ENCODE results near the gene NFIA.

NFIA gene

DNA sequence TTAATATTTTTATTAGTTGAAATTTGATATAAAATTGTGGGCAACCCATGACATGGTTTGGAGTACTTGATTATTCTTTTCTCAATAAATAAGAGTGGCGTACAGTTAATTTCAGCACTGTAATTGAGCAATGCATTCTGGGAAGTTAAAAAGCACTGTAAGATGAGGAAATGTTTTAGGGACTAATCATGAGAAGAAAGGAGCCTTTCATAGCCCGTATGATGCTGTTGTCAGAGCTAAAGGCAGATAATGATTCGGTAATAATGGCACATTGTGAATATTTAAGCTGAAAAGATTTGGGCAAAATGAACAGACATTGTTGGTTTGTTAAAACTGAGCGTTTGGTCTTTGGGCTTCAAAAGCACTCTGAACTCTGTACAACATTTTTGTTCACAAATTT, 139.3 kb downstream of the NFIA start:
- no peak for DNase-seq (ENCODE audit: low read depth, low spot score)
- no peaks in the 10 kb centered on the region for H3K4me1 ChIP-seq (ENCODE audit: control insufficient read depth, insufficient read depth, low read length)
- H3K4me3 ChIP-seq (ENCODE audit: low read length): no peak overlapping the region
- H3K27me3 ChIP-seq (ENCODE audit: control insufficient read depth, insufficient read depth, low read length): no peaks in the 10 kb centered on the region
- no peak overlapping the region for H3K27ac ChIP-seq (ENCODE audit: low read length)
- no CpG with 5 or more reads among the region's 4 CpGs for WGBS (ENCODE audit: insufficient coverage, insufficient read length)
- no peaks in the 10 kb centered on the region for H3K9me3 ChIP-seq (ENCODE audit: control insufficient read depth, insufficient read depth, low read length)
- no peaks in the 10 kb centered on the region for H3K36me3 ChIP-seq (ENCODE audit: control insufficient read depth, insufficient read depth, low read length)

DNA sequence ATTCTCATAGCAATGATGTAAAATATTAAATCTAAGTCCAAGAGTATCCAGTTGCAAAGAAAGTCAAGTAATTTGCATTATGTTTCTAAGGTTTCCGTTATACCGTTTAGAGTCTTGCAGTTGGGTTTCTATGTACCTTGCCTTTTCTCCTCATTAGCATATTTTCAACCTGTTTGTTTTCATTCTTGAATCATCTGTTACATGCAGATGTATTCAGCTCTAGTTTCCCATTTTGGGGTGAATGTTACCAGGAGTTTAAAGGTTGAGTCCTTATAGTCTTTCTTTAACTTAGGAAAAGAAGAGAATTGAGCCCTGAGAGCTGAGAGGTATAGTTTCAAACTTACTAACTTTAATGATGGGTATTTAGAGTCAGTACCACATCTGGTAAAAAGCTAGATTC, 139.9 kb downstream of the NFIA start:
- Histone ChIP-seq H3K4me3 (ENCODE audit: low read length) (no peak overlapping the region), H3K9me3 (ENCODE audit: control insufficient read depth, insufficient read depth, low read length) (no peaks in the 10 kb centered on the region), H3K4me1 (ENCODE audit: control insufficient read depth, insufficient read depth, low read length) (no peaks in the 10 kb centered on the region), H3K36me3 (ENCODE audit: control insufficient read depth, insufficient read depth, low read length) (no peaks in the 10 kb centered on the region), H3K27me3 (ENCODE audit: control insufficient read depth, insufficient read depth, low read length) (no peaks in the 10 kb centered on the region), H3K27ac (ENCODE audit: low read length) (no peak overlapping the region)
- WGBS (ENCODE audit: insufficient coverage, insufficient read length): no CpG with 5 or more reads among the region's 2 CpGs
- no peak for DNase-seq (ENCODE audit: low read depth, low spot score)

DNA sequence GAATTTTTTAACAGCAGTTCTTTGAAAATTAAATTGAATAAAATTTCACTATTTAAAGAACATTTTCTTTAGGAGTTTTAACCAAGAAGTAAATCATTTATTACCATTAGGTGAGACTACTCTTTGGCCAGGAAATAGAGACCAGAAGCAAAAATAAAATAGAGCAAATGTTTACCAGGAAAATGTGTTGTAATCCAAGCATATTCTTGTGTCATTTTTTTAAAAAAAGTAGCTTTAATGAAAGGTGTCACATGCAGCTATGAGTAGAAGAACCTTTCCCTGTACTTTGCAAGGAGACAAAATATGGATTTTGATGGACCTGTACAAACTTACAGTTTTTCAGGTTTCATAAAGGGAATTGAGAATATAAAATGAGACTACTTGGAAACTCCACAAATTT, 140.8 kb downstream of the NFIA start:
- Histone ChIP-seq H3K27ac (ENCODE audit: low read length) (no peak overlapping the region), H3K36me3 (ENCODE audit: control insufficient read depth, insufficient read depth, low read length) (no peaks in the 10 kb centered on the region), H3K4me1 (ENCODE audit: control insufficient read depth, insufficient read depth, low read length) (no peaks in the 10 kb centered on the region), H3K9me3 (ENCODE audit: control insufficient read depth, insufficient read depth, low read length) (no peaks in the 10 kb centered on the region), H3K27me3 (ENCODE audit: control insufficient read depth, insufficient read depth, low read length) (no peaks in the 10 kb centered on the region), H3K4me3 (ENCODE audit: low read length) (no peak overlapping the region)
- DNase-seq (ENCODE audit: low read depth, low spot score): no peak

DNA sequence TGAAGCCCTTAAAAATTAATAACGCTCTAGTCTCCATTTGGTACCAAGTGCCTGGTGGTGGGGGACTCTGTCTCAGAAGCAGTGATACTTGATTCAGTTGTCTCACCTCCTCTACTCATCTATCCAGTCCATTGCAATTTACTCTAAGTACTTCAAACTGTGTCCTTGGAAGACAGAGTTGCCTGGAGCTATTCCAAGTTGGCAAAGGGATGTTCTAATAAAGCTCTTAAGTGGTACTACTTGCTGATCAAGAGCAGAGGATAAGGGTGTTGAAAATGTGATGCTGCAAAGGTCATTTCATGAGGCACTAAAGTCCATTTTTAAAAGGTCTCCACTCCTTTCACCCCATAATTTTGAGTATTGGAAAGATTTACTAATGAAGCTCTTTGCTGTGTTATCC, 142.2 kb downstream of the NFIA start:
- H3K9me3 ChIP-seq (ENCODE audit: control insufficient read depth, insufficient read depth, low read length): no peaks in the 10 kb centered on the region
- no peak overlapping the region for H3K4me3 ChIP-seq (ENCODE audit: low read length)
- H3K36me3 ChIP-seq (ENCODE audit: control insufficient read depth, insufficient read depth, low read length): no peaks in the 10 kb centered on the region
- no peaks in the 10 kb centered on the region for H3K27me3 ChIP-seq (ENCODE audit: control insufficient read depth, insufficient read depth, low read length)
- no peaks in the 10 kb centered on the region for H3K4me1 ChIP-seq (ENCODE audit: control insufficient read depth, insufficient read depth, low read length)
- WGBS (ENCODE audit: insufficient coverage, insufficient read length): no CpG with 5 or more reads among the region's 1 CpG
- no peak for DNase-seq (ENCODE audit: low read depth, low spot score)
- no peak overlapping the region for H3K27ac ChIP-seq (ENCODE audit: low read length)

DNA sequence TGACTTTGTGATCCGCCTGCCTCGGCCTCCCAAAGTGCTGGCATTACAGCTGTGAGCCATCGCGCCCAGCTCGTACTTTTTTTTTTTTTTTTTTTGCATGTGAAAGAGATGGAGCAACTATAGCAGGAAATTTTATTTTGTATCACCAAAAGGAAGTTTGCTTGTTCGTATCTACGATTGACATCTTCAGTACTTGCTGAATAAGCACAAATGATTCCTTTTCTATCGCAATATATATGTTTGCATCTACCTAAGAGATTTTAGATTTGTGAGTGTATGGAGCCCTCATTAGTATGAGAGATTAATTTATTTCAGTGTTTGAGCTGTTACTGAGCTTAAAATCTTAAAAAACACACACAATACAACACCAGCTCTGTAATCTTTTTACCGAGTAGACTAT, 143.1 kb downstream of the NFIA start:
- Histone ChIP-seq H3K4me3 (ENCODE audit: low read length) (no peak overlapping the region), H3K36me3 (ENCODE audit: control insufficient read depth, insufficient read depth, low read length) (no peaks in the 10 kb centered on the region), H3K9me3 (ENCODE audit: control insufficient read depth, insufficient read depth, low read length) (no peaks in the 10 kb centered on the region), H3K4me1 (ENCODE audit: control insufficient read depth, insufficient read depth, low read length) (no peaks in the 10 kb centered on the region), H3K27ac (ENCODE audit: low read length) (no peak overlapping the region), H3K27me3 (ENCODE audit: control insufficient read depth, insufficient read depth, low read length) (no peaks in the 10 kb centered on the region)
- no peak for DNase-seq (ENCODE audit: low read depth, low spot score)
- no CpG with 5 or more reads among the region's 9 CpGs for WGBS (ENCODE audit: insufficient coverage, insufficient read length)

DNA sequence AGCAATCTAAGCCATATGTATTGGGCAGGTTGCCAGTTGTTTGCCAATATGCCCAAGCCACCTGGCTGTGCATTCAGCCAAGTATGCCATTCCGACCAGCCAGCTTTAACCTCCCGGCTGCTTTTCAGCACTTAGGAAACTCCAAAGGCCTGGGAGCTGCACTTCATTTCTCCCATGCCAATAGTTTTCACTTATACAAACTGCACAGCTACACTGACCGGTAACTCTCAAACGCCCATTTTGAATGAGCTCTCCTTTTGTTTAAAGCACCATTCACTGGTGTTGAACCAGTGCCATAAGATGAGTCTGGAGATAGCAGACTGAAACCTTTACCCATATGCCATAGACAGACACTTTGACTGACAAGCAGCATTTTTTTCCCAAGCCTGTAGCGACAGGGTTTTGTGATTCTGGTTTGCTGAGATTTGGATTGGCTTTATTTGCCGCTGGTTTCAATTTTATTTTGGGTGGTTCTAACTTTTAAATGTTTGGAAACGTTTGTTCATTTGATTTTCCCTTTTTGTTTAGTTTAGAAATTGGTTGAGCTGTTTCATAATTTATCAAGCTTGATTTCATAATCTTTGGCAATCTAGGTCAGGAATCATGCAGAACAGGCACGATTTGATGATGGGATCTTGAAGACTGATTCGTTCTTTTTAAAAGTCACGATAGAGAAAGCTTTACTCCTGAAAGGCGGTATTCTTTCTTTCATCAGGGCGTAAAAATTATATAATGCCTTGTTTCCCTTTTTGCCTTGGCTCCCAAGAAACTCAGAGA, 144.6 kb downstream of the NFIA start:
- Histone ChIP-seq H3K27ac (ENCODE audit: low read length) (no peak overlapping the region), H3K4me1 (ENCODE audit: control insufficient read depth, insufficient read depth, low read length) (peaks cover 1% of the 10 kb centered on the region; the same call in 1 of the 2 replicates), H3K36me3 (ENCODE audit: control insufficient read depth, insufficient read depth, low read length) (no peaks in the 10 kb centered on the region), H3K27me3 (ENCODE audit: control insufficient read depth, insufficient read depth, low read length) (no peaks in the 10 kb centered on the region), H3K9me3 (ENCODE audit: control insufficient read depth, insufficient read depth, low read length) (no peaks in the 10 kb centered on the region), H3K4me3 (ENCODE audit: low read length) (no peak overlapping the region)
- DNase-seq (ENCODE audit: low read depth, low spot score): no peak
- no CpG with 5 or more reads among the region's 12 CpGs for WGBS (ENCODE audit: insufficient coverage, insufficient read length)

DNA sequence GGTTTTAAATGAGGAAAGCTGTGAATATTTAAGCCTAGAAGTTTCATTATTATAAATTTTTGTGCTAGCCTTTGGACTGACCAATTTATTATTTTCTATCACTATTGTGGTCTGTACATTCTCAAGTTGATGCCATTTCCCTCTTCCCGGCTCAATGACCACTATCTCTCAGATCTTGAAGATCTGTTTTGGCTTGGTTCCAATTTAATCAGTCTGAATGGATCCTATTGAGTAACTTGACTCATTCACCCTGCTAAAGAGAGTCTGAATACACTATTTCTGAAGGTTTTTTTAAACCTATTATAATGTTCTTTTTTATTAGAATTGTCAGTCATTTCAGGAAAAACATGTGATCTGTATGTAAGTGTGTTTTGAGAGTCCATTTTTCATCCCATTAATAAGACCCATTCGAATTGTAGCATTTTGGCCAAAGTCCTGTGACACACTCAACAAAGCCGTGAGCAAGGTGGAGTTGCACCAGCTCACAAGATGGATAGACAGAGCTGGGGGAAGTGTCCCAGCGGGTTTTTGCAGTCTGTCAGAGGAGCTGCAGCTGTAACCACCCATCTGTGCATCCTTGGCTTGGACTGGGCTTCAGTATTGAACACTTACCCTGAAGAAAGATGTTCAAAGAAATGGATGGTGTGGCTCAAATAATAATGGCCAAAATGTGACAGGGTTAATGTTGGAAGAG, 145.6 kb downstream of the NFIA start:
- Histone ChIP-seq H3K4me1 (ENCODE audit: control insufficient read depth, insufficient read depth, low read length) (peaks cover 1% of the 10 kb centered on the region; the same call in 1 of the 2 replicates), H3K9me3 (ENCODE audit: control insufficient read depth, insufficient read depth, low read length) (no peaks in the 10 kb centered on the region), H3K27ac (ENCODE audit: low read length) (no peak overlapping the region), H3K27me3 (ENCODE audit: control insufficient read depth, insufficient read depth, low read length) (no peaks in the 10 kb centered on the region), H3K4me3 (ENCODE audit: low read length) (no peak overlapping the region), H3K36me3 (ENCODE audit: control insufficient read depth, insufficient read depth, low read length) (no peaks in the 10 kb centered on the region)
- WGBS (ENCODE audit: insufficient coverage, insufficient read length): no CpG with 5 or more reads among the region's 4 CpGs
- no peak for DNase-seq (ENCODE audit: low read depth, low spot score)

DNA sequence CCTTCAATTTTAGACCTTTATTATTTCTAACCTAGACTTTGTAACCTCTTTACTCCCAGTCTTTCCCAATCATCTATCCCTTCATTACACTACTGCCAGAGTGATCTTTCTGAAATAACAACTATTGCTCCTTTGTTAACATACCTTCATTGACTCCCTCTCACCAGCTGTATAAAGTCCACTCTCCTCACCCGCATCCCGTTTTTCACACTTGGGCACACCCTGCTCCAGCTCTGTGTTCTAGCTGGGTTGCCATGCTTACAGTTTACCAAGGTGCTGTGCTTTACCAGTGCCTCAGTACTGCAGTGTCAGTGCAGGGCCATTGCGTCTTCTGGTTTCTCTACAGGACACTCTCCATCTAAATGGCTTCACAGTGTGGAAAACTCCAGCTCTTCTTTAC, 148.2 kb downstream of the NFIA start:
- no CpG with 5 or more reads among the region's 3 CpGs for WGBS (ENCODE audit: insufficient coverage, insufficient read length)
- H3K9me3 ChIP-seq (ENCODE audit: control insufficient read depth, insufficient read depth, low read length): no peaks in the 10 kb centered on the region
- no peaks in the 10 kb centered on the region for H3K36me3 ChIP-seq (ENCODE audit: control insufficient read depth, insufficient read depth, low read length)
- no peak for DNase-seq (ENCODE audit: low read depth, low spot score)
- H3K4me1 ChIP-seq (ENCODE audit: control insufficient read depth, insufficient read depth, low read length): peaks cover 1% of the 10 kb centered on the region; the same call in 1 of the 2 replicates
- no peaks in the 10 kb centered on the region for H3K27me3 ChIP-seq (ENCODE audit: control insufficient read depth, insufficient read depth, low read length)
- no peak overlapping the region for H3K4me3 ChIP-seq (ENCODE audit: low read length)
- H3K27ac ChIP-seq (ENCODE audit: low read length): no peak overlapping the region

DNA sequence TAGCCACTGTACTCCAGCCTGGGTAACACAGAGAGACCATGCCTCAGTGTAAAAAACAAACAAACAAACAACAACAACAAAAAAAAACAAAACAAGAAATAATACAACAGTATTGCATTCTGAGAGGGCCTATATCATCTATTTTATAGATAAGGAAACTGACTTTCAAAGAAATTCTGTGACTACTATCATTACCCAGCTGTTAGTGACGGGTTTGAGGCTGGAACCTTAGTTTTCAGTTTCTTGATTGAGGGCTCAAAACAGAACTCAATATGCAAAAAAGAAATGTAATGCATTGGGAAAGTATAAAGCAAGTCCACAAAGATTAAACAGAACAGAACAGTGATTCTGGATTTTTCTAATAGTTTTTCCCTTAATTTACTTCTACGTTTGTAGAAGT, 149.4 kb downstream of the NFIA start:
- H3K27me3 ChIP-seq (ENCODE audit: control insufficient read depth, insufficient read depth, low read length): no peaks in the 10 kb centered on the region
- H3K9me3 ChIP-seq (ENCODE audit: control insufficient read depth, insufficient read depth, low read length): no peaks in the 10 kb centered on the region
- no peak overlapping the region for H3K27ac ChIP-seq (ENCODE audit: low read length)
- peaks cover 1% of the 10 kb centered on the region; the same call in 1 of the 2 replicates for H3K4me1 ChIP-seq (ENCODE audit: control insufficient read depth, insufficient read depth, low read length)
- no peaks in the 10 kb centered on the region for H3K36me3 ChIP-seq (ENCODE audit: control insufficient read depth, insufficient read depth, low read length)
- DNase-seq (ENCODE audit: low read depth, low spot score): no peak
- WGBS (ENCODE audit: insufficient coverage, insufficient read length): no CpG with 5 or more reads among the region's 2 CpGs
- H3K4me3 ChIP-seq (ENCODE audit: low read length): no peak overlapping the region

DNA sequence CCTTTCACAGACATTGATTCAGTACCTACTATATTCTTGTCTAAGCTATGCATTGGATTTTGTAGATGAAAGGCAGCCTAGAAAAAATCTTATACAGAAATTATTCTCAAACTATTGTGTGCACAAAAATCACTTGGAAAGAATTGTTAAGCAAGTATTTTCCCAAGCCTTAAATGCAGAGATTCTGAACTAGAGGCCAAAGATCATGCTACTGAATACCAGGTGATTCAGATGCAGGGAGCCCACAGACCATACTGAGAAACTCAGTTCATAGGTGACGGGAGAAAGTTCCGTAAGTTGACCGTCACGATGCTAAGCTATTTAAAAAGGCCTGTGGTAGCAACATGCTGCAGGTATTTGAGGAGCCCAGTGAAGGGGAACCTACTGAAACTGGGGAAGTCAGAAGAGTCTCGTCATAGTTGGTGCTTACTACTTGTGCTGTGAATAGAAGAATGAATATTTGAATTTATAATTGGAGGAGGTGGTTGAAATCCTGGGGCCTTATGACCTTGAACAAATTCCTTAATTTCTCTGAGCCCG, 150.8 kb downstream of the NFIA start:
- DNase-seq (ENCODE audit: low read depth, low spot score): no peak
- WGBS (ENCODE audit: insufficient coverage, insufficient read length): no CpG with 5 or more reads among the region's 6 CpGs

More for the DNA sequence above, 150.8 kb downstream of the NFIA start:
- Histone ChIP-seq H3K9me3 (ENCODE audit: control insufficient read depth, insufficient read depth, low read length) (no peaks in the 10 kb centered on the region), H3K27me3 (ENCODE audit: control insufficient read depth, insufficient read depth, low read length) (no peaks in the 10 kb centered on the region), H3K4me3 (ENCODE audit: low read length) (no peak overlapping the region), H3K36me3 (ENCODE audit: control insufficient read depth, insufficient read depth, low read length) (no peaks in the 10 kb centered on the region), H3K4me1 (ENCODE audit: control insufficient read depth, insufficient read depth, low read length) (peaks cover 1% of the 10 kb centered on the region; the same call in 1 of the 2 replicates), H3K27ac (ENCODE audit: low read length) (no peak overlapping the region)
